Omental fat pad (tissue), 4 donors: ENCODE results near the gene TCF19. TPM values are rescaled to one million over a fixed set of nuclear protein-coding genes. Genes with fewer than 3 reads are reported as not detected.

Experiments
- ATAC-seq: fragments of 150-250 bp; one replicate; pipeline ENCODE4 v1.9.1; 2016; ENCODE audit warnings: mild to moderate bottlenecking, moderate library complexity; ENCODE audit not compliant: low FRiP score
- DNase-seq: peaks from one replicate; pipeline ENCODE4 v3.0.0-alpha.2; 2019; ENCODE audit warnings: low spot score
- total RNA-seq, 4 donors: library from RNA; depleted of rRNA; stranded (reverse); fragments of >200 nt; gene quantifications; one replicate each; pipeline ENCODE4 v1.1.0, GENCODE V29; 2016
- TF ChIP-seq, protein P1 (sequence below), 3 donors: fragments of 450-650 bp; IDR thresholded peaks; one replicate each; pipeline ENCODE4 v1.5.1; 2016 to 2017; ENCODE audit warnings: antibody characterized with exemption in 3 of 3, mild to moderate bottlenecking in 3 of 3, moderate library complexity in 2 of 3

The TCF19 gene
- total RNA-seq, 4 donors from 2014 or later, result 1.9 to 19.5 (median 2.7) TPM

DNA sequence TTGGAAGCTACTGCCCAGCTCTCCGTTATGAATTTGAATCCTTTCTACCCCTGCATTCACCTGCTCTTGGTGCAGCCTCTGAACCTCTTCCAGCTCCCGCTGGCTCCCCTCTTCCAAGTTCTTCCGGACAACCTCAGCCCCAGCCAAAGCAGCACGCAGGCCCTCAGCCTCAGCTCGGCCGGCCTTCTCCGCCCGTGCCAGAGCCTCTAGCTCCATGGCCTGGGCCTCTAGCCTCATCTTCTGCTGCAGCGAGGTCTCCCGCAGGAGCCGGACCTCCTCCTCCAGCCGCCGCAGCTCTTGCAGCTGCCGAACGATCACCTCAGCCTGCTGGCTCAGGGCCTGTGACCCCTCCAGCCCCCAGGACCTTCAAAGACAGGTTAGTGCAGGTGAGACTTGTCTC, 4.0 kb upstream of the TCF19 start:
- ATAC-seq (no peak), DNase-seq (no peak)
- TF ChIP-seq, protein P1, sequence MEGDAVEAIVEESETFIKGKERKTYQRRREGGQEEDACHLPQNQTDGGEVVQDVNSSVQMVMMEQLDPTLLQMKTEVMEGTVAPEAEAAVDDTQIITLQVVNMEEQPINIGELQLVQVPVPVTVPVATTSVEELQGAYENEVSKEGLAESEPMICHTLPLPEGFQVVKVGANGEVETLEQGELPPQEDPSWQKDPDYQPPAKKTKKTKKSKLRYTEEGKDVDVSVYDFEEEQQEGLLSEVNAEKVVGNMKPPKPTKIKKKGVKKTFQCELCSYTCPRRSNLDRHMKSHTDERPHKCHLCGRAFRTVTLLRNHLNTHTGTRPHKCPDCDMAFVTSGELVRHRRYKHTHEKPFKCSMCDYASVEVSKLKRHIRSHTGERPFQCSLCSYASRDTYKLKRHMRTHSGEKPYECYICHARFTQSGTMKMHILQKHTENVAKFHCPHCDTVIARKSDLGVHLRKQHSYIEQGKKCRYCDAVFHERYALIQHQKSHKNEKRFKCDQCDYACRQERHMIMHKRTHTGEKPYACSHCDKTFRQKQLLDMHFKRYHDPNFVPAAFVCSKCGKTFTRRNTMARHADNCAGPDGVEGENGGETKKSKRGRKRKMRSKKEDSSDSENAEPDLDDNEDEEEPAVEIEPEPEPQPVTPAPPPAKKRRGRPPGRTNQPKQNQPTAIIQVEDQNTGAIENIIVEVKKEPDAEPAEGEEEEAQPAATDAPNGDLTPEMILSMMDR (IDR thresholded peaks at IDR 0.05), result no peak

DNA sequence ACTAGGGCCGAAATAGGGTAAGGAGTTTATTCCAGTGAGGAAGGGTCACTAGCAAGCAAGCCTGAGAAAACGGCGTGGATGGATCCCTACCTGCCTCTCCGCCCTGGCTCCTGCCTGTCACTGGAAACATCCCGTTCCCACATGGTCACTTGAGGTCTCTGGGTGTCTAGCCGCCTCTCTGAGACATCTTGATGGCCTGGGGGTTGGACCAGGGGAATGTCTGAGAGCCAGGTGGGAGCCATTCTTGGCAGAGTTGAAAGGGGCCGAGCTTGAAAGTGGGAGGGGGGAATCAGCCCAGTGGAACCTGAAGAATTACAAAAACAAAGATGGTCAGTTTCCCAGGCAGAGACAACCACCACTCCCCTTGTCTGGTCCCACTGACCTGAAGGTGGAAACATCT, 1.7 kb upstream of the TCF19 start:
- DNase-seq, result no peak
- no peak for ATAC-seq
- TF ChIP-seq, protein P1 (IDR thresholded peaks at IDR 0.05), result no peak

DNA sequence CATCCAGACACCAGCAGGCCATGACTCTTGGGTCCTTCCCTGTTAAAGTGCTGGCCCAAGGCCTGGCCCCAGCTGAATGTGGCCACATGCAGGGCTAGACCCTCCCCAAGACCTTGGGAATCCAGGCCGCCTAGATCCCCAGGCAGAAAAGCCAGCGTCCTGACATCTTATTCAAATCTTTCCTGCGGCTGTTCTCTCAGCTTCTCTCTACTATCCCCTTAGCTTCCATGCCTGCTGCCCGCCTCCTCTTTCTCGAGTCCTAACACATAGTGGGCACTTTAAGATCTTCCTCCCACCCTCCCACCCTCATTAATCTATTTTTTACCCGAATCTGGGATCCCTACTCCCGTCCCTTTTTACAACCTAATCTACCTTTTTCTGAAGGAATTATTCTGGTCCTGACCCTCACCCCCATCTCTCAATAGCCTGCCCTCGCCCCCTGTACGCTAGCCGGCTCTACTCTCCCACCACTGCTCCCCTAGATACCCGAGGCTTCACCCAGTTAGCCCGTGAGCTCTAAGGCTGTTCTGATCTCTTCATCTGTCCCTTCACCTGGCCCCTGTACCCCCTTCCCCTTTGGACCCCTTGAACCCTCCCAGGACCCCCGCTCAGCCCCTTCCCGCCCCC, 763 bp upstream of the TCF19 start, which contains the start of gene CCHCR1:
TSS of gene CCHCR1 (minus strand) at position 290 of the 627 bp plus-strand sequence. CDS start at position 88, 202 bp downstream.
- peak; percentile 14 for ATAC-seq

DNA sequence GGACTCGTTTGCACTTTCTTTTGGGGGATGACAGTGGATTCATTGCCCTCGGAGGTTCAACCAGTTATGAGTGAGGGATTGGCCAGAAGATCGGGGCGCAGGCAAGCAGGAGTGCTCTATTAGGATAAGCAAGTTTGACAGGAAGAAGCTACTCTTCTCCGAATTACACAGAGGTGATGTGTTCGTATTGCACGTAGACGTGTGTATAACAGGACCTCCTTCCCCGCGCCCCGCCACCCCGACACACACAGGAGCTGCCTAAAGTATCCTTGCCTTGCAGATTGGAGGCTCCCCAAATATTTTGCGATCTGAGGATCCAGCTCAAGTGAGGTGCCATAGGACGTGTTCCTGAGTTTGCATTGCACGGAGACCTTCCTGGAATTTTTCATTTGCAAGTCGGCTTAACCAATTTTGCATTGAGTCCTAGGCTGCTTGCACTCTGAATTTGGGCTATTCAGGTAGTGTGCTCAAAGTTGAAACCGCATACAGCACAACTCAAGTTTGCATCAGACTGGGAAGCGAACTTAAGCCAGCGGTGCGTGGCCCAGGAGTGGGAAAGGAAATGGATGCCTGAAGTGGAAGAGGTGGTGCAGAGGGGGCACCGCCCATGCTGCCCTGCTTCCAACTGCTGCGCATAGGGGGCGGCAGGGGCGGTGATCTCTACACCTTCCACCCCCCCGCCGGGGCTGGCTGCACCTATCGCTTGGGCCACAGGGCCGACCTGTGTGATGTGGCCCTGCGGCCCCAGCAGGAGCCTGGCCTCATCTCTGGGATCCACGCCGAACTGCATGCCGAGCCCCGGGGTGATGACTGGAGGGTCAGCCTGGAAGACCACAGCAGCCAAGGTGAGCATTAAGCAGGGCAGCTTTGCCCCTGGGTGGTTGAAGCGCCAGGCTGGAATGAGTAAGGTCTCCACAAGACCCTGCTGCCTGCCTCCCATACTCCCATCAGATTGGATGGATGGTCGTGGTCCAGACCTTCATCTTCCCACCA, 770 bp downstream of the TCF19 start:
- TF ChIP-seq, protein P1 (IDR thresholded peaks at IDR 0.05), result no peak
- no peak for DNase-seq
- no peak for ATAC-seq

More for the DNA sequence above, 763 bp upstream of the TCF19 start, which contains the start of gene CCHCR1:
- no peak for DNase-seq
- TF ChIP-seq, protein P1 (IDR thresholded peaks at IDR 0.05), result no peak

DNA sequence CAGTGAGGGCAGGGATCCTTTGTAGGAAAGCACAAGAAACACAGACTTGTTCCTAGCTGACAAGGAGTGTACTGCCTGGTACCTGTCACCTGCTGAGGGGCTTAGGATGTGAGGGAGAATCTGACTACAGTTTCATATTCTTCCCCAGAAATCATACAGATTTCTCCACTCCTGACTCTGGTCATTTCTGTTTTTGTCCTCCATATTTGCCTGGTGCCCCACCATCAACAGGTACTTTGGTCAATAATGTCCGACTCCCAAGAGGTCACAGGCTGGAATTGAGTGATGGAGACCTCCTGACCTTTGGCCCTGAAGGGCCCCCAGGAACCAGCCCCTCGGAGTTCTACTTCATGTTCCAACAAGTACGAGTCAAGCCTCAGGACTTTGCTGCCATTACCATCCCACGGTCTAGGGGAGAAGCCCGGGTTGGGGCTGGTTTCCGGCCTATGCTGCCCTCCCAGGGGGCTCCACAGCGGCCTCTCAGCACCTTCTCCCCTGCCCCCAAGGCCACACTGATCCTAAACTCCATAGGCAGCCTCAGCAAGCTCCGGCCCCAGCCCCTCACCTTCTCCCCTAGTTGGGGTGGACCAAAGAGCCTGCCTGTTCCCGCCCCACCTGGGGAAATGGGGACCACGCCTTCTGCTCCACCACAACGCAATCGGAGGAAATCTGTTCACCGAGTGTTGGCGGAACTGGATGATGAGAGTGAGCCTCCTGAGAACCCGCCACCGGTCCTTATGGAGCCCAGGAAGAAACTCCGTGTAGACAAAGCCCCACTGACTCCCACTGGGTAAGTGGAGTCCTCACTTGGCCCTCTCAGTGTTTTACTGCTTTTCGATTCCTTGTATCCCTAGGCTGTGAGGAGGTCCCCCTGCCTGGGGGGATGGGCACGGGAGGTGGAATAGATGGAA, 3.1 kb downstream of the TCF19 start:
- DNase-seq, result no peak
- ATAC-seq, result no peak
- TF ChIP-seq, protein P1 (IDR thresholded peaks at IDR 0.05), result no peak

DNA sequence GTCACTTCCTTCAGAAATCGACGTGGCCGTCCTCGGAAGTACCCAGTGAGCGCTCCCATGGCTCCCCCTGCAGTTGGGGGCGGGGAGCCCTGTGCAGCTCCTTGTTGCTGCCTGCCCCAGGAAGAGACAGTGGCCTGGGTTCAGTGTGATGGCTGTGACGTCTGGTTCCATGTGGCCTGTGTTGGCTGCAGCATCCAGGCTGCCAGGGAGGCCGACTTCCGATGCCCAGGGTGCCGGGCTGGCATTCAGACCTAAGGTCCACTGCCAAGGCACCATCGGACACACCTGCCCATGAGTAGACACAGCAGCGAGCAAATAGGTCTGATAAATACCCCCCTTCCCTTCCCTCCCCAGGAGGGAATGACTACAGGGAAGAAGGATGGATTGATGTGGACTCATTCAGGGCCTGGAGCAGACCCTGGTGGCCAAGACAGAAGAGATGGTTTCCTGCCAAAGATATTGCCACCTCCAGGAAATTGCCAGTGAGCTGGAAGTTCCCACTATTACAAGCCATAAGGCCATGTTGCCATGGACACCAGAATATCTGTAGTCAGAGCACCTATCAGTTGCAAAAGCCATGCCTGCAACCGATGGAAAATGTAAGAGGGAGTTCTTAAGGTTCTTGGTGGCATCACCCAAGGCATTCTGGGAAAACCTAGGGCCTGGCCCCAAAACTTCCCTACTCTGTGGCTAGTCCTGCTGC, 4.2 kb downstream of the TCF19 start:
- no peak for DNase-seq
- ATAC-seq, result no peak
- TF ChIP-seq, protein P1 (IDR thresholded peaks at IDR 0.05), result no peak
